ENCODE measurements around the gene PKNOX2. TPM values are rescaled to one million over a fixed set of nuclear protein-coding genes. Genes with fewer than 3 reads are reported as not detected.

The PKNOX2 gene
- polyA plus RNA-seq, 2 of the 4 experiments (the other 2 are of a cell fraction) = not detected

- TF ChIP-seq EHF (CRISPR knock-in tag; IDR thresholded peaks at IDR 0.05) (no peak), KDM5A (IDR thresholded peaks at IDR 0.05) (no peak), ATOH8 (CRISPR knock-in tag; IDR thresholded peaks at IDR 0.05; ENCODE audit: low read depth) (no peak), CBX2 (IDR thresholded peaks at IDR 0.05; ENCODE audit: borderline replicate concordance, low read depth) (no peak), ZSCAN20 (CRISPR knock-in tag; IDR thresholded peaks at IDR 0.05) (no peak), HES2 (IDR thresholded peaks at IDR 0.05) (no peak), HOXA7 (CRISPR knock-in tag; IDR thresholded peaks at IDR 0.05) (no peak), CTCF (IDR thresholded peaks at IDR 0.05) (no peak), BHLHE40 (IDR thresholded peaks at IDR 0.05; ENCODE audit: low read depth, low read length) (no peak), HOXB5 (CRISPR knock-in tag; IDR thresholded peaks at IDR 0.05) (no peak)
- H3K27ac ChIP-seq = no peak overlapping the region
- no peak overlapping the region for H3K4me3 ChIP-seq
- H3K4me1 ChIP-seq = no peaks in the 10 kb centered on the region
- 39% methylated on average over 9 of the region's 10 CpGs for WGBS (ENCODE audit: missing lambda C conversion rate)
- ChIA-PET CTCF (no interaction called here), POLR2A (no interaction called here)
- no peak overlapping the region for H3K4me2 ChIP-seq
- DNase-seq (ENCODE audit: low read depth in 1 of 2, low spot score in 1 of 2) (no peak), FAIRE-seq (no peak), ATAC-seq (peak in 1 of 2 experiments; percentile 42; a peak in 1 of 6 replicates)
- no peaks in the 10 kb centered on the region for H3K9me3 ChIP-seq
Measured at GRCh38 chr11:125262830-125263218, 98.3 kb downstream of the PKNOX2 start.

GRCh38 chr11:125263268-125263790 is 98.8 kb downstream of the PKNOX2 start:
- Histone ChIP-seq H3K4me3 (no peak overlapping the region), H3K27ac (no peak overlapping the region), H3K4me1 (no peaks in the 10 kb centered on the region), H3K9me3 (no peaks in the 10 kb centered on the region), H3K4me2 (no peak overlapping the region)
- 42% methylated on average over 17 of the region's 29 CpGs for WGBS (ENCODE audit: missing lambda C conversion rate)
- DNase-seq (ENCODE audit: low read depth in 1 of 2, low spot score in 1 of 2) (no peak), FAIRE-seq (no peak), ATAC-seq (peak in 1 of 2 experiments; percentile 40; a peak in 2 of 6 replicates)
- ChIA-PET CTCF (interaction anchor here (0.9 to 1.0 kb wide), 2 partner anchors 11 to 141 kb away, joined by 3 read pairs; no protein-coding TSS in a partner anchor), POLR2A (no interaction called here)
- TF ChIP-seq CHD2 (IDR thresholded peaks at IDR 0.05; ENCODE audit: low read length, partially characterized antibody) (no peak), TP53 (CRISPR knock-in tag; IDR thresholded peaks at IDR 0.05) (no peak), BHLHE40 (IDR thresholded peaks at IDR 0.05; ENCODE audit: low read depth, low read length) (no peak), RNF2 (IDR thresholded peaks at IDR 0.05; ENCODE audit: borderline replicate concordance, low read depth) (no peak)

- H3K4me1 ChIP-seq = no peaks in the 10 kb centered on the region
- H3K27ac ChIP-seq = no peak overlapping the region
- no peak overlapping the region for H3K4me3 ChIP-seq
- no peak overlapping the region for H3K4me2 ChIP-seq
- ChIA-PET POLR2A (interaction anchor here (0.6 kb wide), 1 partner anchor 104 kb away, joined by 4 read pairs; no protein-coding TSS in a partner anchor), CTCF (interaction anchor here (0.5 to 1.0 kb wide), 3 partner anchors 10 to 140 kb away, joined by 3 read pairs; partner anchors contain the start of gene PKNOX2)
- 19% methylated on average over 12 of the region's 14 CpGs for WGBS (ENCODE audit: missing lambda C conversion rate)
- no peak for DNase-seq (ENCODE audit: low read depth in 1 of 2, low spot score in 1 of 2)
- ATAC-seq = no peak
- no peak for TF ChIP-seq NFE2L2 (conservative IDR thresholded peaks at IDR 0.05; ENCODE audit: low read length)
- TF ChIP-seq HOXA7 (CRISPR knock-in tag; IDR thresholded peaks at IDR 0.05) = no peak
- no peak for TF ChIP-seq ZNF302 (CRISPR knock-in tag; IDR thresholded peaks at IDR 0.05)
- TF ChIP-seq HOXB5 (CRISPR knock-in tag; IDR thresholded peaks at IDR 0.05) = no peak
- FAIRE-seq = no peak
- H3K9me3 ChIP-seq = no peaks in the 10 kb centered on the region
Measured at GRCh38 chr11:125264100-125265022, 99.8 kb downstream of the PKNOX2 start.

Data from A549 (cell line).